Transverse colon (tissue), 4 donors: Measurements from ENCODE around the gene CACNG6. TPM values are rescaled to one million over a fixed set of nuclear protein-coding genes. Genes with fewer than 3 reads are reported as not detected.

ENCODE experiments used
- DNase-seq: peaks from one replicate; pipeline ENCODE4 v3.0.0-alpha.2; 2019
- H3K27ac ChIP-seq, 4 donors: fragments of 200-600 bp; sonication (generic); 2 replicates each; pipeline ENCODE4 v1.5.1; 2016 to 2018; ENCODE audit warnings: inconsistent platforms in 4 of 4
- H3K27me3 ChIP-seq: fragments of 200-600 bp; sonication (generic); 2 replicates; pipeline ENCODE4 v1.5.1; 2017; ENCODE audit warnings: inconsistent platforms
- H3K36me3 ChIP-seq, 4 donors: fragments of 200-600 bp; sonication (generic); 2 replicates each; pipeline ENCODE4 v1.5.1; 2017 to 2019; ENCODE audit warnings: inconsistent platforms in 4 of 4
- H3K4me1 ChIP-seq, 4 donors: fragments of 200-600 bp; sonication (generic); 2 replicates each; pipeline ENCODE4 v1.5.1; 2017 to 2020; ENCODE audit warnings: inconsistent platforms in 4 of 4
- H3K4me3 ChIP-seq, 4 donors: fragments of 200-600 bp; sonication (generic); 1 replicate in 1 of 4; 2 replicates in 3 of 4; pipeline versions ENCODE4 v1.5.1 to v1.6.1; 2017 to 2019; ENCODE audit warnings: inconsistent platforms in 4 of 4
- H3K9me3 ChIP-seq, 2 donors: fragments of 200-600 bp; sonication (generic); 2 replicates each; pipeline ENCODE4 v1.5.1; 2017 to 2019; ENCODE audit warnings: inconsistent platforms in 2 of 2
- EP300 ChIP-seq: sonication (generic); formaldehyde crosslinking; IDR thresholded peaks from one replicate; pipeline ENCODE4 v1.6.1; 2017; ENCODE audit warnings: antibody characterized with exemption, low read depth
- POLR2A ChIP-seq: fragments of 450-650 bp; IDR thresholded peaks from one replicate; pipeline ENCODE4 v1.6.1; 2016; ENCODE audit warnings: antibody characterized with exemption, mild to moderate bottlenecking, moderate library complexity
- POLR2AphosphoS5 ChIP-seq, 3 donors: sonication (generic); formaldehyde crosslinking; IDR thresholded peaks; one replicate each; pipeline ENCODE4 v1.6.1; 2016; ENCODE audit warnings: antibody characterized with exemption in 3 of 3
- WGBS, 2 donors: methylation state at CpG; one replicate each; pipeline ENCODE4 v1.1.5; 2018; ENCODE audit warnings: low coverage in 1 of 2; 5-methylcytosine and 5-hydroxymethylcytosine counted together
- in situ Hi-C, 4 donors: fragments of 200-750 bp; cut with MboI; loops; one replicate each; pipeline versions ENCODE4 v1.15.0 to v1.15.1; 2017; ENCODE audit warnings: low sequenced_read_pairs in 3 of 4, low pct_ligation_motif_present in 1 of 4, low pct_unique_long_range_greater_than_20kb in 1 of 4
- intact Hi-C: fragments of 100-400 bp; cut with DNase I; formaldehyde crosslinking; loops from one replicate; pipeline ENCODE4 v1.15.1; 2023; ENCODE audit warnings: low total_unique reads
- small RNA-seq, 4 donors: library from RNA; depleted of rRNA; stranded (forward); fragments of <200 nt; gene quantifications; one replicate each; pipeline ENCODE3, GENCODE V24; 2016
- total RNA-seq, 4 donors: library from RNA; depleted of rRNA; stranded (reverse); fragments of >200 nt; gene quantifications; one replicate each; pipeline ENCODE4 v1.1.0, GENCODE V29; 2016
- TF ChIP-seq, protein P1 (sequence below), 5 experiments: fragments of 200-600 bp in 3 of 5; fragments of 450-650 bp in 2 of 5; sonication (generic) in 3 of 5; IDR thresholded peaks; 1 replicate in 2 of 5; 2 replicates in 3 of 5; pipeline ENCODE4 v1.5.1; 2016 to 2017; ENCODE audit warnings: antibody characterized with exemption in 5 of 5, inconsistent platforms in 3 of 5, mild to moderate bottlenecking in 2 of 5, moderate library complexity in 1 of 5

CACNG6 gene
- total RNA-seq, 4 donors from 2014 or later: not detected

DNA sequence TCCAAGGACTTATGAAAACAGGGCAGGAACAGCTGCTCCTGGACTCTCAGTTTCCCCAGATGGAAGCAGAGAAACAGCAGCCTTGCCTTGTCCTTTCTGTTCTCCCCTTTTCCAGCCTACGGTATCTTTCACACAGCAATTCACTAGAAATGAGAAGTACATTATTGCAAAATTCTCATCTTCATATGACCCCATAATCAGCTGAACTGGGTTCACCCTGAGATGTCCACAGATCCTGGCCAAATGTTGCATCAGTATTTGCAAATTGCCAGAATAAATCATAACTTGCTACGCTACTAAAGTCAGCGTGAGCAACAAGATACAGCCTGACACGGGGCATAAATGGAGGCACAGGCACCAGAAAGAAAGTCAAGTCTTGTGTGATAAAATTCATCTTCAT, 56.2 kb downstream of the CACNG6 start:
- no peaks in the 10 kb centered on the region for H3K4me1 ChIP-seq
- in situ Hi-C loops (loop anchor here in 3 of 4 donors (10.0 to 25.0 kb wide), 2 partner anchors 223 to 235 kb away; partner anchors contain the start of gene NLRP12 (in 3 of the 3)), intact Hi-C loops (no loop called here)
- H3K27me3 ChIP-seq: peaks cover 20% of the 10 kb centered on the region
- 79 to 84% methylated on average over 4 of the region's 4 CpGs for WGBS, 2 donors
- no peak for TF ChIP-seq EP300
- TF ChIP-seq, protein P1, sequence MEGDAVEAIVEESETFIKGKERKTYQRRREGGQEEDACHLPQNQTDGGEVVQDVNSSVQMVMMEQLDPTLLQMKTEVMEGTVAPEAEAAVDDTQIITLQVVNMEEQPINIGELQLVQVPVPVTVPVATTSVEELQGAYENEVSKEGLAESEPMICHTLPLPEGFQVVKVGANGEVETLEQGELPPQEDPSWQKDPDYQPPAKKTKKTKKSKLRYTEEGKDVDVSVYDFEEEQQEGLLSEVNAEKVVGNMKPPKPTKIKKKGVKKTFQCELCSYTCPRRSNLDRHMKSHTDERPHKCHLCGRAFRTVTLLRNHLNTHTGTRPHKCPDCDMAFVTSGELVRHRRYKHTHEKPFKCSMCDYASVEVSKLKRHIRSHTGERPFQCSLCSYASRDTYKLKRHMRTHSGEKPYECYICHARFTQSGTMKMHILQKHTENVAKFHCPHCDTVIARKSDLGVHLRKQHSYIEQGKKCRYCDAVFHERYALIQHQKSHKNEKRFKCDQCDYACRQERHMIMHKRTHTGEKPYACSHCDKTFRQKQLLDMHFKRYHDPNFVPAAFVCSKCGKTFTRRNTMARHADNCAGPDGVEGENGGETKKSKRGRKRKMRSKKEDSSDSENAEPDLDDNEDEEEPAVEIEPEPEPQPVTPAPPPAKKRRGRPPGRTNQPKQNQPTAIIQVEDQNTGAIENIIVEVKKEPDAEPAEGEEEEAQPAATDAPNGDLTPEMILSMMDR (IDR thresholded peaks at IDR 0.05): no peak
- no peak for TF ChIP-seq POLR2A
- no peak for TF ChIP-seq POLR2AphosphoS5 (IDR thresholded peaks at IDR 0.05)
- no peak for DNase-seq
- H3K4me3 ChIP-seq: no peak overlapping the region
- no peaks in the 10 kb centered on the region for H3K36me3 ChIP-seq
- H3K9me3 ChIP-seq: no peaks in the 10 kb centered on the region
- no peak overlapping the region for H3K27ac ChIP-seq

Small RNAs within 50 kb of the gene (small RNA-seq; reads per million reads assigned to genes)
- 0 reads per million in 4 donors for gene AC012314.20

Other genes starting within 250 kb of the CACNG6 start
- gene NLRP12, start 167.3 kb upstream of the CACNG6 start, total RNA-seq: under 1 TPM in 1 of 4 donors, not detected in 3; 0.16 TPM
- 100 to 1,000 TPM in 2 of 4 donors, 10 to 100 TPM in 2; 33.3 to 222 (median 79.1) TPM for gene MYADM, start 123.8 kb upstream of the CACNG6 start, total RNA-seq
- gene PRKCG, start 109.4 kb upstream of the CACNG6 start, total RNA-seq: under 1 TPM in 1 of 4 donors, not detected in 3; 0.32 TPM
- gene CACNG7, start 82.4 kb upstream of the CACNG6 start, total RNA-seq: not detected
- not detected for gene CACNG8, start 28.7 kb upstream of the CACNG6 start, total RNA-seq
- gene VSTM1, start 72.3 kb downstream of the CACNG6 start, total RNA-seq: not detected
- gene TARM1, start 89.7 kb downstream of the CACNG6 start, total RNA-seq: not detected
- gene OSCAR, start 109.2 kb downstream of the CACNG6 start, total RNA-seq: 1 to 10 TPM in 1 of 4 donors, under 1 TPM in 2, not detected in 1; 0.27 to 3.2 (median 0.75) TPM
- 100 to 1,000 TPM in 2 of 4 donors, 10 to 100 TPM in 2; 25.4 to 316 (median 97.3) TPM for gene NDUFA3, start 111.2 kb downstream of the CACNG6 start, total RNA-seq
- gene TFPT, start 124.0 kb downstream of the CACNG6 start, total RNA-seq: 10 to 100 TPM in 3 of 4 donors, 1 to 10 TPM in 1; 9.8 to 25.8 (median 14.0) TPM
- 10 to 100 TPM; 24.7 to 50.5 (median 34.9) TPM for gene PRPF31, start 124.1 kb downstream of the CACNG6 start, total RNA-seq
- gene CNOT3, start 146.1 kb downstream of the CACNG6 start, total RNA-seq: 10 to 100 TPM; 28.1 to 85.7 (median 32.1) TPM
- gene LENG1, start 168.1 kb downstream of the CACNG6 start, total RNA-seq: 10 to 100 TPM in 1 of 4 donors, 1 to 10 TPM in 3; 3.4 to 11.1 (median 5.8) TPM
- gene TMC4, start 181.5 kb downstream of the CACNG6 start, total RNA-seq: 100 to 1,000 TPM in 3 of 4 donors, 10 to 100 TPM in 1; 91.5 to 386 (median 180) TPM
- gene MBOAT7, start 197.9 kb downstream of the CACNG6 start, total RNA-seq: 100 to 1,000 TPM; 180 to 249 (median 218) TPM
- gene TSEN34, start 199.7 kb downstream of the CACNG6 start, total RNA-seq: 100 to 1,000 TPM in 1 of 4 donors, 10 to 100 TPM in 3; 62.0 to 138 (median 65.9) TPM
- 1,000 to 10,000 TPM in 3 of 4 donors, 100 to 1,000 TPM in 1; 912 to 1,639 (median 1,317) TPM for gene RPS9, start 209.2 kb downstream of the CACNG6 start, total RNA-seq
- 1 to 10 TPM; 2.2 to 7.6 (median 4.6) TPM for gene LILRB3, start 231.4 kb downstream of the CACNG6 start, total RNA-seq